OCI-LY7 (cell line): ENCODE measurements around the gene IQCB1.

ENCODE experiments used
- CTCF ChIP-seq: fragments of 200-600 bp; sonication (generic); conservative IDR thresholded peaks from 2 replicates; pipeline ENCODE4 v1.5.1; 2014; ENCODE audit warnings: mild to moderate bottlenecking, antibody characterized with exemption, low read length, moderate library complexity, mixed read lengths
- EZH2phosphoT487 ChIP-seq: fragments of 200-600 bp; sonication (generic); IDR thresholded peaks from 2 replicates; pipeline ENCODE4 v1.6.1; 2018; ENCODE audit warnings: low read depth, borderline replicate concordance, mild to moderate bottlenecking, mixed run types, antibody characterized with exemption, low read length, moderate library complexity, mixed read lengths

DNA sequence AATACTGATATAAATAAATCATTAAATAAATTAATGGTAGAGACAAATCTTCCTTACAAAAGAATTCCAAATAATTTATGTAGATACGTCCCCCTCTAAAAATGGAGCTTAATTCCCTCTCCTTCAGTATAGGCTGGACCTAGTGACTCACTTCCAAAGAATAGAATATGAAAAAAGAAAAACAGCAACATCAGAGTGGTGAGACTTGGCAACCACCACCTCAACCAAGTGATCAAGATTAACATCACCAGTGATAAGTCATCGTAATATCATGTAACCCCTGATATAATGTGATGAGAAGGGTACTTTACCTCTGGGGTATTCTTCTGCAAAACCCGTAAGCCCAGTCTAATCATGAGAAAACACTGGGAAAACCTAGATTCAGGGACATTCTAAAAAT lies 98.7 kb downstream of the IQCB1 start:
- TF ChIP-seq CTCF = no peak
- no peak for TF ChIP-seq EZH2phosphoT487
